IMR-90 (cell line): ENCODE results near the gene GLG1.
A peak's percentile ranks its signal among the peaks of the same experiment; 100 is the strongest.

ENCODE experiments used
- BHLHE40 ChIP-seq: fragments of 150-350 bp; IDR thresholded peaks from 2 replicates; pipeline ENCODE4 v1.6.1; 2016; ENCODE audit warnings: mild to moderate bottlenecking, low read depth, low read length
- CEBPB ChIP-seq: IDR thresholded peaks from 2 replicates; pipeline ENCODE4 v1.6.1; 2012; ENCODE audit warnings: low read depth, low read length, improper control_type of control experiment
- MAZ ChIP-seq: IDR thresholded peaks from 2 replicates; pipeline ENCODE4 v1.6.1; 2012; ENCODE audit warnings: low read depth, mild to moderate bottlenecking, low read length, improper control_type of control experiment, moderate library complexity, borderline replicate concordance
- MXI1 ChIP-seq: IDR thresholded peaks from 2 replicates; pipeline ENCODE4 v1.6.1; 2012; ENCODE audit warnings: low read depth, mild to moderate bottlenecking, low read length, moderate library complexity, borderline replicate concordance
- POLR2A ChIP-seq: IDR thresholded peaks from 2 replicates; pipeline ENCODE4 v1.6.1; 2012; ENCODE audit warnings: mild to moderate bottlenecking, low read depth, low read length
- SMC3 ChIP-seq: fragments of 150-350 bp; IDR thresholded peaks from 2 replicates; pipeline ENCODE4 v1.6.1; 2016; ENCODE audit warnings: low read depth, mild to moderate bottlenecking, antibody characterized with exemption, low read length, moderate library complexity
- TF ChIP-seq, protein P1 (sequence below): conservative IDR thresholded peaks from 2 replicates; pipeline ENCODE4 v1.5.1; 2012; ENCODE audit warnings: mild to moderate bottlenecking, low read depth, low read length, improper control_type of control experiment
- TF ChIP-seq, protein P2 (sequence below): fragments of 150-350 bp; IDR thresholded peaks from 2 replicates; pipeline ENCODE4 v1.6.1; 2017; ENCODE audit warnings: mild to moderate bottlenecking, antibody characterized with exemption, low read length, low read depth

DNA sequence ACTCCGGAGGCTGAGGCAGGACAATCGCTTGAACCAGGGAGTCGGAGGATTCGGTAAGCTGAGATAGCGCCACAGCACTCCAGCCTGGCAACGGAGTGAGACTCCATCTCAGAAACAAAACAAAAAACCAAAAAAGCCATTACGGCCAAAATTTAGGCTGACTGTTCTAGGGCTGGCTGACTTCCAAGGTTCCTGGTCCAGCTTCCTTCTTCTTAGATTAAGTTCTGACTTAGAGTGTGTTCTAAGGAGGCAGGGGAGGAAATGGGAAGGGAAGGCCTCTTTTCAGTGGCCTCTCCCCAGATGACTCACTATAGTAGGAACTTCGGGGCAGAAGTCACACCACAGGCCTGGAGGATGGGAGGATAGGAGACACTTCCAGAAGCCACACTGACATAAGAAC is 157.9 kb downstream of the GLG1 start:
- TF ChIP-seq, protein P1, sequence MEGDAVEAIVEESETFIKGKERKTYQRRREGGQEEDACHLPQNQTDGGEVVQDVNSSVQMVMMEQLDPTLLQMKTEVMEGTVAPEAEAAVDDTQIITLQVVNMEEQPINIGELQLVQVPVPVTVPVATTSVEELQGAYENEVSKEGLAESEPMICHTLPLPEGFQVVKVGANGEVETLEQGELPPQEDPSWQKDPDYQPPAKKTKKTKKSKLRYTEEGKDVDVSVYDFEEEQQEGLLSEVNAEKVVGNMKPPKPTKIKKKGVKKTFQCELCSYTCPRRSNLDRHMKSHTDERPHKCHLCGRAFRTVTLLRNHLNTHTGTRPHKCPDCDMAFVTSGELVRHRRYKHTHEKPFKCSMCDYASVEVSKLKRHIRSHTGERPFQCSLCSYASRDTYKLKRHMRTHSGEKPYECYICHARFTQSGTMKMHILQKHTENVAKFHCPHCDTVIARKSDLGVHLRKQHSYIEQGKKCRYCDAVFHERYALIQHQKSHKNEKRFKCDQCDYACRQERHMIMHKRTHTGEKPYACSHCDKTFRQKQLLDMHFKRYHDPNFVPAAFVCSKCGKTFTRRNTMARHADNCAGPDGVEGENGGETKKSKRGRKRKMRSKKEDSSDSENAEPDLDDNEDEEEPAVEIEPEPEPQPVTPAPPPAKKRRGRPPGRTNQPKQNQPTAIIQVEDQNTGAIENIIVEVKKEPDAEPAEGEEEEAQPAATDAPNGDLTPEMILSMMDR, result no peak
- TF ChIP-seq POLR2A (no peak), MXI1 (no peak), SMC3 (no peak), CEBPB (no peak), BHLHE40 (0 out of 2 replicates have a peak, but pooled peaks have one; percentile 7), MAZ (peak; percentile 69; the same call in 1 of the 2 replicates)
- TF ChIP-seq, protein P2, sequence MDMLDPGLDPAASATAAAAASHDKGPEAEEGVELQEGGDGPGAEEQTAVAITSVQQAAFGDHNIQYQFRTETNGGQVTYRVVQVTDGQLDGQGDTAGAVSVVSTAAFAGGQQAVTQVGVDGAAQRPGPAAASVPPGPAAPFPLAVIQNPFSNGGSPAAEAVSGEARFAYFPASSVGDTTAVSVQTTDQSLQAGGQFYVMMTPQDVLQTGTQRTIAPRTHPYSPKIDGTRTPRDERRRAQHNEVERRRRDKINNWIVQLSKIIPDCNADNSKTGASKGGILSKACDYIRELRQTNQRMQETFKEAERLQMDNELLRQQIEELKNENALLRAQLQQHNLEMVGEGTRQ, result no peak
